Left cardiac atrium (tissue), 4 donors: Measurements from ENCODE around the gene RSRC1. TPM values are rescaled to one million over a fixed set of nuclear protein-coding genes. Genes with fewer than 3 reads are reported as not detected.
A peak's percentile ranks its signal among the peaks of the same experiment; 100 is the strongest.
"Not testable (repeated sequence)": the region's sequence is repeated elsewhere in the genome, so short reads cannot be mapped to it uniquely, and the experiment has no call there.

Experiments used
- ATAC-seq, 2 donors: fragments of 200-7000 bp; cut with Tn5 transposase; one replicate each; pipeline ENCODE4 v1.9.1; 2020; ENCODE audit warnings: mild to moderate bottlenecking in 2 of 2, moderate library complexity in 2 of 2
- DNase-seq: peaks from one replicate; pipeline ENCODE4 v3.0.0-alpha.2; 2020
- intact Hi-C, 2 donors: fragments of 100-400 bp; cut with DNase I; formaldehyde crosslinking; loops; one replicate each; pipeline versions ENCODE4 v1.14.1 to v1.15.1; 2022 to 2023
- total RNA-seq, 2 donors: library from RNA; stranded (reverse); fragmentation: NEBNext Ultra II Directional; extraction: Animal tissue kit (Norgen Biotek cat#: 25700); gene quantifications; one replicate each; pipeline ENCODE4 v1.2.1, GENCODE V29; 2021
- donor health status: DM: no; HTN: yes; CAD: no.
- donor health status: DM: no; HTN: yes; CAD: no; lungs with severe emphysema.
- donor health status: DM: yes; HTN: yes; CAD: no.
- donor health status: Dilated cardiomyopathy.

Gene RSRC1
- total RNA-seq, 2 donors from 2014 or later = 22.6 to 23.6 TPM

GRCh38 chr3:158532099-158532734, 422.3 kb downstream of the RSRC1 start:
- DNase-seq = no peak
- intact Hi-C loops = loop anchor here (5.0 to 10.0 kb wide), 3 partner anchors 263 to 925 kb away; no protein-coding TSS in a partner anchor
- ATAC-seq = no peak

- no peak for ATAC-seq
- intact Hi-C loops = loop anchor here (5.0 to 10.0 kb wide), 3 partner anchors 106 to 921 kb away; partner anchors contain the start of gene GFM1 (in 1 of the 2)
These were observed 426.0 kb downstream of the RSRC1 start for GRCh38 chr3:158535918-158536317.

GRCh38 chr3:158539414-158540014, 429.6 kb downstream of the RSRC1 start:
- ATAC-seq (peak in 1 of 2 donors; percentile 36), DNase-seq (no peak)
- intact Hi-C loops = loop anchor here (5.0 to 10.0 kb wide), 3 partner anchors 103 to 925 kb away; partner anchors contain the start of gene GFM1 (in 1 of the 2)

More at GRCh38 chr3:158535918-158536317, 426.0 kb downstream of the RSRC1 start:
- no peak for DNase-seq

GRCh38 chr3:158540066-158540465, 430.2 kb downstream of the RSRC1 start:
- DNase-seq = no peak
- intact Hi-C loops = no loop called here
- ATAC-seq = no peak

- DNase-seq (no peak), ATAC-seq (no peak)
- intact Hi-C loops = no loop called here
These were observed 438.8 kb downstream of the RSRC1 start for GRCh38 chr3:158548691-158549090.

- intact Hi-C loops, ATAC-seq: not testable (repeated sequence)
These were observed 440.0 kb downstream of the RSRC1 start for GRCh38 chr3:158549938-158550337.

GRCh38 chr3:158552124-158552523, 442.2 kb downstream of the RSRC1 start:
- intact Hi-C loops = no loop called here
- ATAC-seq = no peak
- DNase-seq = no peak

More at GRCh38 chr3:158549938-158550337, 440.0 kb downstream of the RSRC1 start:
- not testable (repeated sequence) for DNase-seq

- ATAC-seq (no peak), DNase-seq (no peak)
- intact Hi-C loops = no loop called here
These were observed 449.6 kb downstream of the RSRC1 start for GRCh38 chr3:158559504-158559903.

- ATAC-seq (peak in 1 of 2 donors; percentile 41), DNase-seq (no peak)
- intact Hi-C loops = no loop called here
These were observed 451.1 kb downstream of the RSRC1 start for GRCh38 chr3:158560979-158561378.

- DNase-seq (no peak), ATAC-seq (peak in 1 of 2 donors; percentile 31)
- intact Hi-C loops = no loop called here
These were observed 452.8 kb downstream of the RSRC1 start for GRCh38 chr3:158562674-158563073.

GRCh38 chr3:158563076-158563475, 453.2 kb downstream of the RSRC1 start:
- DNase-seq (no peak), ATAC-seq (peak; percentile 46 to 64)
- intact Hi-C loops = no loop called here

- intact Hi-C loops = no loop called here
- ATAC-seq (no peak), DNase-seq (no peak)
These were observed 455.2 kb downstream of the RSRC1 start for GRCh38 chr3:158565076-158565475.

- intact Hi-C loops = no loop called here
- DNase-seq (no peak), ATAC-seq (no peak)
These were observed 458.9 kb downstream of the RSRC1 start for GRCh38 chr3:158568784-158569183.

GRCh38 chr3:158569794-158570193, 459.9 kb downstream of the RSRC1 start:
- intact Hi-C loops = no loop called here
- ATAC-seq = no peak
- peak; percentile 27 for DNase-seq

- intact Hi-C loops = no loop called here
- peak; percentile 99 for ATAC-seq
These were observed 461.3 kb downstream of the RSRC1 start, which contains the start of gene MLF1 for GRCh38 chr3:158570999-158571702. TSS of gene MLF1 (plus strand) at chr3:158571194. CDS start at chr3:158571301, 107 bp downstream.

GRCh38 chr3:158571969-158572765, 462.3 kb downstream of the RSRC1 start:
- no peak for ATAC-seq
- intact Hi-C loops = no loop called here
- no peak for DNase-seq

More at GRCh38 chr3:158570999-158571702, 461.3 kb downstream of the RSRC1 start, which contains the start of gene MLF1:
- peak; percentile 98 for DNase-seq

- intact Hi-C loops = no loop called here
- ATAC-seq = no peak
- no peak for DNase-seq
These were observed 462.8 kb downstream of the RSRC1 start for GRCh38 chr3:158572766-158573060.

- intact Hi-C loops = no loop called here
- DNase-seq = no peak
- ATAC-seq = no peak
These were observed 463.8 kb downstream of the RSRC1 start for GRCh38 chr3:158573714-158574113.

GRCh38 chr3:158574646-158575045, 464.8 kb downstream of the RSRC1 start:
- DNase-seq = no peak
- ATAC-seq = no peak
- intact Hi-C loops = no loop called here
